ENCODE results near the gene METTL27.

GRCh38 chr7:73885433-73885974 is 43.2 kb upstream of the METTL27 start:
- TF ChIP-seq CTCF (IDR thresholded peaks at IDR 0.05) (no peak), POLR2A (IDR thresholded peaks at IDR 0.05) (no peak)

Measured in stomach (tissue), 4 donors.